ENCODE data around the gene LZTR1. TPM values are rescaled to one million over a fixed set of nuclear protein-coding genes. Genes with fewer than 3 reads are reported as not detected.
A peak's percentile ranks its signal among the peaks of the same experiment; 100 is the strongest.

Gene LZTR1
- total RNA-seq, 4 donors from 2014 or later: 42.4 to 76.3 (median 57.2) TPM

GRCh38 chr22:21042978-21043859 lies 61.1 kb downstream of the LZTR1 start:
- WGBS: 85% methylated on average over 6 of the region's 6 CpGs
- intact Hi-C loops (cut with DNase I): no loop called here

GRCh38 chr22:21043860-21044535 lies 61.9 kb downstream of the LZTR1 start:
- H3K27me3 ChIP-seq: no peaks in the 10 kb centered on the region
- no peak for DNase-seq (ENCODE audit: extremely low spot score)
- H3K4me3 ChIP-seq: peak overlapping the region in 1 of 4 donors; percentile 54
- H3K4me1 ChIP-seq: peaks cover 8 to 25% (median 21%) of the 10 kb centered on the region in 4 donors
- no peaks in the 10 kb centered on the region for H3K36me3 ChIP-seq
- H3K9me3 ChIP-seq: no peaks in the 10 kb centered on the region
- intact Hi-C loops (cut with DNase I): no loop called here
- H3K27ac ChIP-seq (replicated peaks in 1 of 4): no peak overlapping the region
- TF ChIP-seq CTCF (IDR thresholded peaks at IDR 0.05) (no peak), POLR2AphosphoS5 (IDR thresholded peaks at IDR 0.05) (no peak), EP300 (IDR thresholded peaks at IDR 0.05) (no peak)
- 89% methylated on average over 9 of the region's 15 CpGs for WGBS

More at GRCh38 chr22:21042978-21043859, 61.1 kb downstream of the LZTR1 start:
- Histone ChIP-seq H3K4me3 (no peak overlapping the region), H3K27me3 (no peaks in the 10 kb centered on the region), H3K36me3 (no peaks in the 10 kb centered on the region), H3K4me1 (peaks cover 8 to 29% (median 23%) of the 10 kb centered on the region in 4 donors), H3K9me3 (no peaks in the 10 kb centered on the region), H3K27ac (replicated peaks in 1 of 4) (no peak overlapping the region)
- DNase-seq (ENCODE audit: extremely low spot score): no peak
- TF ChIP-seq POLR2AphosphoS5 (IDR thresholded peaks at IDR 0.05) (no peak), POLR2A (IDR thresholded peaks at IDR 0.05; ENCODE audit: low read depth) (no peak), CTCF (IDR thresholded peaks at IDR 0.05) (no peak), EP300 (IDR thresholded peaks at IDR 0.05) (no peak)

- H3K9me3 ChIP-seq: no peaks in the 10 kb centered on the region
- 16% methylated on average over 15 of the region's 15 CpGs for WGBS
- H3K27ac ChIP-seq (replicated peaks in 1 of 4): peak overlapping the region in 1 of 4 donors; percentile 2
- H3K4me1 ChIP-seq: peaks cover 8 to 25% (median 21%) of the 10 kb centered on the region in 4 donors
- intact Hi-C loops (cut with DNase I): no loop called here
- H3K4me3 ChIP-seq: peak overlapping the region; percentile 53 to 63 (median 54)
- TF ChIP-seq POLR2A (IDR thresholded peaks at IDR 0.05; ENCODE audit: low read depth) (no peak), POLR2AphosphoS5 (IDR thresholded peaks at IDR 0.05) (no peak)
- DNase-seq (ENCODE audit: extremely low spot score): no peak
- no peaks in the 10 kb centered on the region for H3K36me3 ChIP-seq
- H3K27me3 ChIP-seq: no peaks in the 10 kb centered on the region
Observed at GRCh38 chr22:21044931-21045584, 63.0 kb downstream of the LZTR1 start.

- TF ChIP-seq CTCF (IDR thresholded peaks at IDR 0.05) (no peak), POLR2AphosphoS5 (IDR thresholded peaks at IDR 0.05) (no peak), EP300 (IDR thresholded peaks at IDR 0.05) (no peak), POLR2A (IDR thresholded peaks at IDR 0.05; ENCODE audit: low read depth) (no peak)
- no peaks in the 10 kb centered on the region for H3K36me3 ChIP-seq
- WGBS: 24% methylated on average over 11 of the region's 47 CpGs
- intact Hi-C loops (cut with DNase I): no loop called here
- peak within 1 kb of the TSS; percentile 53 to 63 (median 54) for H3K4me3 ChIP-seq
- H3K9me3 ChIP-seq: no peaks in the 10 kb centered on the region
- peak within 1 kb of the TSS in 1 of 4 donors; percentile 2 for H3K27ac ChIP-seq (replicated peaks in 1 of 4)
- DNase-seq (ENCODE audit: extremely low spot score): peak; percentile 96
- peaks cover 8 to 25% (median 21%) of the 10 kb centered on the region in 4 donors for H3K4me1 ChIP-seq
- H3K27me3 ChIP-seq: no peaks in the 10 kb centered on the region
Observed at GRCh38 chr22:21045585-21046294, 63.6 kb downstream of the LZTR1 start, which contains the start of gene LRRC74B. TSS of gene LRRC74B (plus strand) at chr22:21045946. CDS start at chr22:21045987, 41 bp downstream.
